NOMO-1 (cell line): Measurements from ENCODE around the gene ZCCHC24.

ENCODE experiments used
- DNase-seq, 2 experiments: peaks; one replicate each; lab custom pipeline; 2025; ENCODE audit not compliant: unreplicated experiment in 2 of 2; lab: John Stamatoyannopoulos, UW

Gene ZCCHC24

DNA sequence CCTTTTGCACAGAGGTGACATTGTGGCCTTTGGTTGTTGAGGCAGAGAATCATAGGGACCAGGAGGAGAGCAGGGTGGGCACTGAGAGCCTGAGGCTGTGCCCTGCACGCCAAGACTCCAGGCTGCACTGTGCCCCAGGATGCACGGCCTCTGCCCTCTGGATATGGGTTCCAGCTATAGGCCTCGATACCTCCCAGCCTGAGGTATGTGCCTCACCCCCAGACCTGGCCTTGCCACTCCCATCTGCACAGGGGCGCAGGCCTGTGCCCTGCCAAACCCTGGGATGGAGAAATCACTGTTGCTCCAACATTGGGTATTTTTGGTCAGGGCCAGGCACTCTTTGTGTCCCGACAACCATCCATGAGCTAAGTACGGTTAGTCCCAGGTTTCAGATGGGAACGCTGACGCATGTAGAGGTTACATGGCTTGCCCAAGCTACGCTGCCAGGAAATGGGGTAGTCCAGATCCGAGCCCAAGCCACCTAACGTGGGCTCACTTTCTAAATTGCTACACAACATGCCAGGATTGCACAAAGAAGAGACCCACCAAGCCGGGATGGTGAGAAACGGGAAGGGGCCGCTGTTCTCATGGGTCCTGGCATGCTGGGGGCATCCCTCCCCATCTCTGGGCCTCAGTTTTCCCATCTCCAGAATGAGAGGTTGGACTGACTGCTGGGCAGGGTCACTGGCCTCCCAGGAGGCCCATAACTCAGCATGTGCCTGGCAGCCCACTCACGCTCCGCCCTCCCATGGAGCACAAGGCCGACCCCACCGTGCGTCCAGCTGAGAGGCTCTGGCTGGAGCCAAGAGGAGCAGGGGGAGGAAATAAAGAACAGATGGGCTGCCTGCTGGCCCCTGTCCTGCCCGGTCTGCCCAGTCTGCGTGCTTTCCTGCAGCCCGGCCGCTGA, 44.2 kb downstream of the ZCCHC24 start:
- no peak for DNase-seq

DNA sequence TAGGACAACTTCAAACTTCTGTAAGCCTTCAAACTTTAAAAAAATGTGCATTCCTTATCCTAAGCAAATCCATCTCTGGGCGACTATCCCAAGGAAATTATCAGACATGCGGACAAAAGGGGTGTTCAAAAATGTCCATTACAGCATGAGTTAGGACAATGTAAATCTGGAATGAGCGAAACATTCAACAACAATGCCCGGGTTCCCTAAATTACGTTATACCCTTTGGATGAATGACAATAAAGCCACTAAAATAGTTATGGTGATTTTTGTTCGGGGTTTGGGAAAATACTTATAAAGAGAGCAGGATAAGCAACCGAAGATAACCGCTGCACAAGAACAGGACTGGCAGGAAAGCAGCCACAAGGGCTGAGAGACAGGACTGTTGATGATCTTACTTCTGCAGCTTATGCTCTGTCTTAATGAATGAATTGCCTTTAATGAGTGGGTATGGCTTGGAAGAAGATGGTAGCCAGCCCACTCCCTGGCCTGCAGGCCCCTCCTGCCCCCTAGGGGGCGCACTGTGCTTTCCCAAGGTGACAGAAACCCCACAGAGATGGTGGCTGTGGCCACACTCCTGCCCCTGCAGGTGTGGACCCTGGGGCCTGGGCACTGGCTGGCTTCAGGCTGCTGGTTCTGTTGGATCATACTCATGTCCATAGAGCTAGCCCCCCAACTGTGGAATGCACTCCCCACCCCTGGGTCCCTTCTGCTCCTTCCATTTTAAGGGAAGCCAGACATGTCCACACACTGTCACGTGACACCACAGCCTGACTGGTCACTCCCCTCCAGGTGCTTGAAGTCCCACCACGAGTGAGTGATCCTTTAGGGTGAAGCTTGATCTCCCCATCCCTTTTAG, 45.0 kb downstream of the ZCCHC24 start:
- DNase-seq, result peak in 1 of 2 experiments; percentile 40

GRCh38 chr10:79399223-79399831, 46.1 kb downstream of the ZCCHC24 start:
- DNase-seq, result no peak

DNA sequence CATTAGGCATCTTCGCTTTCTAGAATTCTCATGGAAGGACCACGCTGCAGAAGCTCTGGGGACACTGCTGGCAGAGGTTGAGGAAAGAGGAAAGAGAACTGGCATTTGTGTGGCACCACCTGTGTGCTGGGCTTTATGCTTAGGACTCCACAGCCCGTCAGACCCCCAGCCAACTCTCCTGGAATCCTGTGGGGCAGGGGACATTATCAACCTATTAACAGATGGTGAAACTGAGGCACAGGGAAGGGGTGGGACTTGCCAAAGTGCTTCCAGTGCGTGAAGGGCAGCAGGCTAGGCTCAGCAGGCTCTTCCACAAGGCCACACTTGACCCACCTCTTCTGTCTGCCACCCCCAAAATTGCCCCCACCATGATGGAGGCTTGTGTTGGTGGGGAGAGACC, 46.8 kb downstream of the ZCCHC24 start:
- DNase-seq, result no peak

GRCh38 chr10:79397575-79398303, 47.7 kb downstream of the ZCCHC24 start:
- no peak for DNase-seq

GRCh38 chr10:79397051-79397450, 48.4 kb downstream of the ZCCHC24 start:
- no peak for DNase-seq

DNA sequence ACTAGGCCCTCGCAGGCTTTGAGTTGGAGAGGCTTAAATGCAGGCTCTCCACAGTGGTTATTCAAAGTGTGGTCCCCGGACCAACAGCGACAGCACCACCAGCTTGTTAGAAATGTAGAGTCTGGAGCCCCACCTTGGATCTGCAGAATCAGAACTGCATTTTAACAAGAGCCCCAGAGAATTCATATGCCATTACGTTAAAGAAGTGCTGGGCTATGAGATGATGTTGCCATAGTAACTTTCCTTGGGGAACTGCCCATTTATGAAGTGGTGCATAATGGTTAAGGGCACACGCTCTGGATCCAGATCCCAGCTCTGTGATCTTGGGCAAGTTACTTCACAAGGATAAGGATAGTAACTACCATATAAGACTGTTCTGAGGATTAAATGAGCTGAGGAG, 48.9 kb downstream of the ZCCHC24 start:
- no peak for DNase-seq

DNA sequence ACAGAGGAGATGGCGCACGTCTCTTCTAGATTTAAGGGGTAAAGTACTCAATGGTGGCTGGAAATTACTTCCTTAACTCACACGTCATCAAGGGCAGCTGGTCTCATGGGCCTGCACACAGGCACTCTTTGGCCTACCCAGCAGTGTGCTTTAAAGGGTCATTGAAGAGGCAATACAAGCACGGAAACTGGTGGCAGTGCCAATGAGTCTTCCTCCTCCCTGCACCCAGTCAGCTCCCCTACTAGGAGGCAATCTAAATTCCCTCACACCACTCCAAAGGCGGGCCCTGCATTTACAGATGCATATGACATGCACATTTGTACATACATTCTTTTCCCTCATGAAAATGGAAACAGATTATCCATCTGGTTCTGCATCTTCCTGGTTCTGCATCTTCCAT, 50.8 kb downstream of the ZCCHC24 start:
- DNase-seq, result no peak

- no peak for DNase-seq
Measured at GRCh38 chr10:79393924-79394610, 51.4 kb downstream of the ZCCHC24 start.

GRCh38 chr10:79393221-79393923, 52.1 kb downstream of the ZCCHC24 start:
- no peak for DNase-seq

DNA sequence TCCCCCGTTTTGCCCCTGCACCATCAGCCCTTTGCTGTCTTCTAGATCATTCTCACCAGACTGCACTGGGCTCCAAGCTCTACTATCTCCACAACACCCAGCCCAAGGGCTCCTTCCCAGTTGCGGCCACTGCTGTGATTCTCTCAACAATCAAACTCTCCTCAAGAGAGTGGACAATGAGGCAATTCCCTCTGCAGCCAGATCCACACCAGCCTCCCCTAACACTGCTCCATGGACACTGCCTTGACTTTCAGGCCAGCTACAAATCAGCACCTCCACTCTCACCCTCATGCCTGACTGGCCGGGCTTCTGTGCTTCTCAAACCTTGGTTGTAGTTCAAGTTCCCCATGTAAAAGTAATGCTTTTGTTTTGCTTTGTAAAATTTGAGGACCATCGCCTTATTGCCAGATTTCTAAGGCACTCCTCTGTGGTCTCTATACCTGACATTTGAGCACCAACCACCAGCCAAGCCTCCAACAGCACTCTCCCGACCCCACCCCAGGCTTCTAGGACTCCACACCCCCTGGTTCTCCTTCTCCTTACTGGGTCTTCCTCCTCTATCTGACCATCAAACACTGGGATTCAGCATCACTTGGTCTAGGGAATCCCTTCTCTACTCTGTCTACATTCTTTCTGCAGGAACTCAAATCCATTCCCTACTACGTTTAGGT, 52.8 kb downstream of the ZCCHC24 start:
- DNase-seq, result no peak

GRCh38 chr10:79392020-79392398, 53.4 kb downstream of the ZCCHC24 start:
- no peak for DNase-seq

DNA sequence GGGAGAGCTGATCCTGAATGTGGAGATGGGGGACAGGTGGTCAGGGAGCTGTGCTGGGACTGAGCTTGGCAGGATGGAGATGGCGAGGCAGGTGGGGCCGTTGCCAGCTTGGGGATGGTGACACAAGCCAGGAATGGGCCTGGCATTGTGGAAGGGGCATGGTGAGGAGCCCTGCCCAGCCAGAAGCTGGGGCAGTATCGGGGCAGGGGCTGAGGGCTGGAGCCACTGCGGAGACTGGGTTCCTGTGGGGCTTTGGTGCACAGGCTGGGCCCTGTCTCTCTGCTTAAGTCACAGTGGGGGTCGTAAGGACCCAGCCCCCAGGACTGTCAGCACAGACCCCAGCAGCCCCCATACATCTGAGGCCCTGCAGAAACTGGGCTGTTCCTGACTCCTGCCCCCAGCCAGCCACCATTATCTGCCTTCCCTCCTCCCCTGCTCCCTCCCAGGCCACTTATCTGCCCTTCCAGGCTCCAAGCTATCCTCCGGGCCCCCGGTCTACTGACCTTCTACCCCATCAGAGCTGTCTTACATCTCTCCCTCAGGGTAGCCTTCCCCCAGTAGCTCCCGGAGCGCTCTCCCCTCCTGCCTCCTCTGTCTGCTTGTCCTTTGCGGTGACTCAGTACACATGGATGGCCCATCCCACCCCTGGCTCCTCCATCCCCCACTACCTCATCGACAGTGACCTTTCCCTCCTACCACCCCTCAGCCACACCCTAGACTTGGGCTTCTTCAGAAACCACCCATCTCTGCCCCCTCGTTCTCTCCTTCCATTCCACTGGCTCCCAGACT, 54.0 kb downstream of the ZCCHC24 start:
- DNase-seq, result no peak

- DNase-seq, result no peak
Measured at GRCh38 chr10:79390551-79391229, 54.7 kb downstream of the ZCCHC24 start.

DNA sequence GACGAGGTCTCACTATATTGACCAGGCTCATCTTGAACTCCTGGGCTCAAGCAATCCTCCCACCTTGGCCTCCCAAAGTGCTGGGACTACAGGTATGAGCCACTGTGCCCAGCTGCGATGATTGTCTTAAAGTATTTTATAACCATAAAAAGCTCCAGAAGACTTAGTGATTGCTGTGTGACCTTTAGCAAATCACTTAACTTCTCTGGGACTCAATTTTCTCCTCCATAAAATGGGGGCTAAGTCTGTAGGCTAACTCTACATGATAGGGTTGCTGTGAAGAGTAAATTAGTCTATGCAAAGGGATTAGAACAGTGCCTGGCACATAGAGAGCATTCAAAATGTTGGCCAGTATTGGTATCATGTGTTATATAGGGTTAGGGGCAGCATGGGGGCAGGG, 55.4 kb downstream of the ZCCHC24 start:
- no peak for DNase-seq

- no peak for DNase-seq
Measured at GRCh38 chr10:79387974-79388850, 57.2 kb downstream of the ZCCHC24 start.
